ENCODE results near the gene TTC9C. TPM values are rescaled to one million over a fixed set of nuclear protein-coding genes. Genes with fewer than 3 reads are reported as not detected.
"Not testable (repeated sequence)": the region's sequence is repeated elsewhere in the genome, so short reads cannot be mapped to it uniquely, and the experiment has no call there.

TTC9C gene
- total RNA-seq, 1 experiment from 2014 or later = 35.5 TPM

DNA sequence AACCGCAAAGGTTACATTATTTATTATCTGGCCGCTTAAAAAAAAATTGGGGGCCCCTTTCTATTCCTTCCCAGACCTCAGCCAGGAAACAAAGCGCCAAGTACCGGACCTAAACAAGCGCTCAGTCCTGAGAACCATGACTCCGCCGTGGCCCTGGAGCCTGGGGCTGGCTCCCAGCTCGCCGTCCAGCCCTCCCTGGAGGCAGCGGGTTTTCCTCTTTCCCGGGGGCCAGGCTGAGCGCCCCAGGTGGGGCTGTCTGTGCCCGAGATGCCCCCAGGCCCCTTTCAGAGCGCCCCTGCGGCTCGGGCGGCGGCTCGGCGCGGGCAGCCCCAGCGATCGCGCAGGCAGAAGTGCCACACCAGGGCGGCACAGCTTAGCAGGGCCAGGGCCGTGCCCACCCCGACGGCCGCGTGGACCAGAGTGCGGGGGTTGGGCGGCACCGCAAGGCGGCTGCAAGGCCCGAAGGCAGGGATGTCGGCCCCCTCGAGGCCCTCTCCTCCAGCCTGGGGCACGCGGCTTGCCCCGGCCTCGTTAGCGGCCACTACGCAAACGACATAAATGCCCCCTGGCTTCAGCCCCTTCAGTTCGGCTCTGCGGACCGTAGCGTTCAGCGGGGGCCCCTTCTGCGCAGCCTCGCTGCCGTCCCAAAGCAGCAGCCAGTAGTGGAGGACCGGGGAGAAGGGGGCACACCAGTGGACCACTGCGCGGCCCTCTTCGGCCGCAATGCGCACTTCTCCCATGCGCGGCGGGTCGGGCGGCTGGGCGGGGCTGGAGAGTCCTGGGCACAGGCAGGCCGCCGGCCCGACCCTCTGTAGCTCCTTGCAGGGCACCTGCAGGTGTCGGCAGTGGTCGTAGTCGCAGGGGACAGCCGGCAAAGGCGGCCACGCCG is 40.5 kb upstream of the TTC9C start:
- CTCF ChIA-PET = no interaction called here
- no TSS peak for BruUV-seq (replicated peaks)
- Mint-ChIP-seq H3K36me3 (ENCODE audit: insufficient read depth, unreplicated experiment) (peaks cover 14% of the 10 kb centered on the region), H3K4me1 (ENCODE audit: low read depth, unreplicated experiment) (no peaks in the 10 kb centered on the region), H3K9me3 (ENCODE audit: low read depth, unreplicated experiment) (no peaks in the 10 kb centered on the region), H3K27ac (ENCODE audit: unreplicated experiment) (no peak overlapping the region), H3K4me3 (ENCODE audit: low read depth, unreplicated experiment) (no peak overlapping the region), H3K27me3 (ENCODE audit: unreplicated experiment) (no peaks in the 10 kb centered on the region)
- DNase-seq = no peak
- TF ChIP-seq, protein P1, sequence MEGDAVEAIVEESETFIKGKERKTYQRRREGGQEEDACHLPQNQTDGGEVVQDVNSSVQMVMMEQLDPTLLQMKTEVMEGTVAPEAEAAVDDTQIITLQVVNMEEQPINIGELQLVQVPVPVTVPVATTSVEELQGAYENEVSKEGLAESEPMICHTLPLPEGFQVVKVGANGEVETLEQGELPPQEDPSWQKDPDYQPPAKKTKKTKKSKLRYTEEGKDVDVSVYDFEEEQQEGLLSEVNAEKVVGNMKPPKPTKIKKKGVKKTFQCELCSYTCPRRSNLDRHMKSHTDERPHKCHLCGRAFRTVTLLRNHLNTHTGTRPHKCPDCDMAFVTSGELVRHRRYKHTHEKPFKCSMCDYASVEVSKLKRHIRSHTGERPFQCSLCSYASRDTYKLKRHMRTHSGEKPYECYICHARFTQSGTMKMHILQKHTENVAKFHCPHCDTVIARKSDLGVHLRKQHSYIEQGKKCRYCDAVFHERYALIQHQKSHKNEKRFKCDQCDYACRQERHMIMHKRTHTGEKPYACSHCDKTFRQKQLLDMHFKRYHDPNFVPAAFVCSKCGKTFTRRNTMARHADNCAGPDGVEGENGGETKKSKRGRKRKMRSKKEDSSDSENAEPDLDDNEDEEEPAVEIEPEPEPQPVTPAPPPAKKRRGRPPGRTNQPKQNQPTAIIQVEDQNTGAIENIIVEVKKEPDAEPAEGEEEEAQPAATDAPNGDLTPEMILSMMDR (IDR thresholded peaks at IDR 0.05; ENCODE audit: unreplicated experiment) = no peak
- intact Hi-C loops (cut with micrococcal nuclease; ENCODE audit: unreplicated experiment) = no loop called here

DNA sequence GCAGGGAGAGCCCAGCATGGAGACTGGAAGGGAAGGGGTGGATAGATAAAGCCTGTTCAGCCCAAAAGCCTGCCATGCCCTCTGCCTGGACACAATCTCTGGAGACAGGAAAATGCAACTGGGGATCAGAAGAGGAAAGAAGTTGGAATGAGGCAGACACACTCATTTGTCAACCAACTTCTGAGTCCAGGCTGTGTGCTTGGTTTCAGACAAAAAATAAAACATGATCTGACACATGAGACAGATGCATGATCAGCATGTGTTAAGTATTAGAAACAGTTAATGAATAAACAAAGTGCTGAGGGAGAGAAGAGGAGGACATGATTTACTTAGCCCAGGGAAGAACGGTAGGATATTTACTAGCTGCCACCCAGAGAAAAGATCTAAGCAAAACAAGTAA is 39.8 kb upstream of the TTC9C start:
- Mint-ChIP-seq H3K4me3 (ENCODE audit: low read depth, unreplicated experiment) (no peak overlapping the region), H3K27ac (ENCODE audit: unreplicated experiment) (no peak overlapping the region)
- intact Hi-C loops (cut with micrococcal nuclease; ENCODE audit: unreplicated experiment) = no loop called here

GRCh38 chr11:62689421-62690183 is 38.7 kb upstream of the TTC9C start, which contains the start of gene LRRN4CL:
TSS of gene LRRN4CL (minus strand) at chr11:62689530. CDS start at chr11:62688508, 1,022 bp downstream.
- no peak for DNase-seq
- no TSS peak for BruUV-seq (replicated peaks)
- no peaks in the 10 kb centered on the region for H3K9me3 Mint-ChIP-seq (ENCODE audit: low read depth, unreplicated experiment)
- no peaks in the 10 kb centered on the region for H3K4me1 Mint-ChIP-seq (ENCODE audit: low read depth, unreplicated experiment)
- peaks cover 18% of the 10 kb centered on the region for H3K36me3 Mint-ChIP-seq (ENCODE audit: insufficient read depth, unreplicated experiment)
- no peaks in the 10 kb centered on the region for H3K27me3 Mint-ChIP-seq (ENCODE audit: unreplicated experiment)
- no peak within 1 kb of the TSS for H3K27ac Mint-ChIP-seq (ENCODE audit: unreplicated experiment)
- intact Hi-C loops (cut with micrococcal nuclease; ENCODE audit: unreplicated experiment) = no loop called here
- CTCF ChIA-PET = interaction anchor here (0.5 to 1.4 kb wide), 3 partner anchors 8 to 40 kb away, joined by 3 read pairs; no protein-coding TSS in a partner anchor
- TF ChIP-seq, protein P1 (IDR thresholded peaks at IDR 0.05; ENCODE audit: unreplicated experiment) = no peak
- H3K4me3 Mint-ChIP-seq (ENCODE audit: low read depth, unreplicated experiment) = no peak within 1 kb of the TSS

More for the DNA sequence above, 39.8 kb upstream of the TTC9C start:
- H3K27me3 Mint-ChIP-seq (ENCODE audit: unreplicated experiment) = no peaks in the 10 kb centered on the region
- no peak for DNase-seq
- TF ChIP-seq, protein P1 (IDR thresholded peaks at IDR 0.05; ENCODE audit: unreplicated experiment) = no peak
- TSS peak; percentile 25 for BruUV-seq (replicated peaks)
- CTCF ChIA-PET = interaction anchor here (0.6 kb wide), 1 partner anchor 41 kb away, joined by 3 read pairs; no protein-coding TSS in a partner anchor
- no peaks in the 10 kb centered on the region for H3K4me1 Mint-ChIP-seq (ENCODE audit: low read depth, unreplicated experiment)
- peaks cover 15% of the 10 kb centered on the region for H3K36me3 Mint-ChIP-seq (ENCODE audit: insufficient read depth, unreplicated experiment)
- H3K9me3 Mint-ChIP-seq (ENCODE audit: low read depth, unreplicated experiment) = no peaks in the 10 kb centered on the region

GRCh38 chr11:62693624-62694023 is 34.7 kb upstream of the TTC9C start:
- DNase-seq; H3K27ac Mint-ChIP-seq (ENCODE audit: unreplicated experiment); H3K27me3 Mint-ChIP-seq (ENCODE audit: unreplicated experiment); H3K9me3 Mint-ChIP-seq (ENCODE audit: low read depth, unreplicated experiment); intact Hi-C loops (cut with micrococcal nuclease; ENCODE audit: unreplicated experiment); H3K4me3 Mint-ChIP-seq (ENCODE audit: low read depth, unreplicated experiment); H3K4me1 Mint-ChIP-seq (ENCODE audit: low read depth, unreplicated experiment); BruUV-seq (replicated peaks): not testable (repeated sequence)
- peaks cover 46% of the 10 kb centered on the region for H3K36me3 Mint-ChIP-seq (ENCODE audit: insufficient read depth, unreplicated experiment)
- CTCF ChIA-PET = interaction anchor here (0.6 to 1.1 kb wide), 5 partner anchors 8 to 69 kb away, joined by 3 to 4 read pairs (median 4); partner anchors contain the start of genes LBHD1 and UQCC3
